ENCODE measurements around the gene HOXA3. TPM values are rescaled to one million over a fixed set of nuclear protein-coding genes. Genes with fewer than 3 reads are reported as not detected.

HOXA3 gene
- total RNA-seq, 1 experiment from 2014 or later, result 30.2 TPM

DNA sequence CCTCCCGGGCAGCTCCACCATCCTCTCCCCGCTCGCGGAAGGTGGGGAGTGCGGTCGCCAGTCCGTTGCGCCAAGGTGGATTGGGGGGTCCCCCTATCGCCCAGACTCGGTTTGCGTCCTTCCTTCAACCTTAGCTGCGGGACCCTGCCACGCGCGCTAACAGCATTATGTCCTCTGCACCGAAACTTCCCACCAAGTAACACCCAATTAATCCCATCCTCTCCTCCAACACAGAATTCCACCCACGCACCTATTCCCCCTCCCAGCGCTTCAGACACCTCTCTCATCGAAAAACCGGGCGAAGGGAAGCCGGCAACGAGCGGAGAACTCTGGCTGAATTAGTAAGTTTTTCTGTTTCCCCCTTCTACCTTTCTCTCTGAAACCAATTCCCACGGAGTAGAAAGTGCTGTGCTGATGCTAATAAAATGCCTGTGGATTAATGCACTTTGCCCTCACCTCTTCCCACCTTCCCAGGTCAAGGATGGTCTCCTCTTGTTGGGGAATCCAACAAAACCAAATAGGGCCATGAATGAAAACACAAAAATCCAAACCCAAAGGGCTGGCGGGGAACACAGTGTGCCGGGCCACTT is 947 bp downstream of the HOXA3 start:
- in situ Hi-C loops (cut with HindIII; ENCODE audit: low pct_unique_long_range_greater_than_20kb, low sequenced_read_pairs) (no loop called here), intact Hi-C loops (cut with micrococcal nuclease; ENCODE audit: unreplicated experiment) (no loop called here)
- Histone ChIP-seq H3K27me3 (ENCODE audit: control insufficient read depth, insufficient read depth, low read length) (no peaks in the 10 kb centered on the region), H3K4me3 (ENCODE audit: low read depth in 2 of 2, low read length in 2 of 2) (peak overlapping the region; percentile 57 to 83), H3K4me1 (ENCODE audit: control insufficient read depth, insufficient read depth, low read length) (peaks cover 20% of the 10 kb centered on the region), H3K36me3 (ENCODE audit: control insufficient read depth, insufficient read depth, low read length) (no peaks in the 10 kb centered on the region; the same call in 1 of the 2 replicates), H3K9me3 (ENCODE audit: control insufficient read depth, insufficient read depth, low read depth, low read length) (no peaks in the 10 kb centered on the region), H3K27ac (ENCODE audit: low read length) (peak overlapping the region; percentile 89)
- TF ChIP-seq POLR2AphosphoS5 (IDR thresholded peaks at IDR 0.05; ENCODE audit: low read depth, low read length) (no peak), TCF7L2 (IDR thresholded peaks at IDR 0.05; ENCODE audit: low read depth, low read length) (no peak), SIN3A (IDR thresholded peaks at IDR 0.05; ENCODE audit: borderline replicate concordance, insufficient read depth, low read depth, low read length) (no peak)
- TF ChIP-seq, protein P1, sequence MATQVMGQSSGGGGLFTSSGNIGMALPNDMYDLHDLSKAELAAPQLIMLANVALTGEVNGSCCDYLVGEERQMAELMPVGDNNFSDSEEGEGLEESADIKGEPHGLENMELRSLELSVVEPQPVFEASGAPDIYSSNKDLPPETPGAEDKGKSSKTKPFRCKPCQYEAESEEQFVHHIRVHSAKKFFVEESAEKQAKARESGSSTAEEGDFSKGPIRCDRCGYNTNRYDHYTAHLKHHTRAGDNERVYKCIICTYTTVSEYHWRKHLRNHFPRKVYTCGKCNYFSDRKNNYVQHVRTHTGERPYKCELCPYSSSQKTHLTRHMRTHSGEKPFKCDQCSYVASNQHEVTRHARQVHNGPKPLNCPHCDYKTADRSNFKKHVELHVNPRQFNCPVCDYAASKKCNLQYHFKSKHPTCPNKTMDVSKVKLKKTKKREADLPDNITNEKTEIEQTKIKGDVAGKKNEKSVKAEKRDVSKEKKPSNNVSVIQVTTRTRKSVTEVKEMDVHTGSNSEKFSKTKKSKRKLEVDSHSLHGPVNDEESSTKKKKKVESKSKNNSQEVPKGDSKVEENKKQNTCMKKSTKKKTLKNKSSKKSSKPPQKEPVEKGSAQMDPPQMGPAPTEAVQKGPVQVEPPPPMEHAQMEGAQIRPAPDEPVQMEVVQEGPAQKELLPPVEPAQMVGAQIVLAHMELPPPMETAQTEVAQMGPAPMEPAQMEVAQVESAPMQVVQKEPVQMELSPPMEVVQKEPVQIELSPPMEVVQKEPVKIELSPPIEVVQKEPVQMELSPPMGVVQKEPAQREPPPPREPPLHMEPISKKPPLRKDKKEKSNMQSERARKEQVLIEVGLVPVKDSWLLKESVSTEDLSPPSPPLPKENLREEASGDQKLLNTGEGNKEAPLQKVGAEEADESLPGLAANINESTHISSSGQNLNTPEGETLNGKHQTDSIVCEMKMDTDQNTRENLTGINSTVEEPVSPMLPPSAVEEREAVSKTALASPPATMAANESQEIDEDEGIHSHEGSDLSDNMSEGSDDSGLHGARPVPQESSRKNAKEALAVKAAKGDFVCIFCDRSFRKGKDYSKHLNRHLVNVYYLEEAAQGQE (IDR thresholded peaks at IDR 0.05; ENCODE audit: insufficient read depth in 1 of 2, low read depth in 2 of 2, low read length in 1 of 2), result no peak
- TF ChIP-seq, protein P2, sequence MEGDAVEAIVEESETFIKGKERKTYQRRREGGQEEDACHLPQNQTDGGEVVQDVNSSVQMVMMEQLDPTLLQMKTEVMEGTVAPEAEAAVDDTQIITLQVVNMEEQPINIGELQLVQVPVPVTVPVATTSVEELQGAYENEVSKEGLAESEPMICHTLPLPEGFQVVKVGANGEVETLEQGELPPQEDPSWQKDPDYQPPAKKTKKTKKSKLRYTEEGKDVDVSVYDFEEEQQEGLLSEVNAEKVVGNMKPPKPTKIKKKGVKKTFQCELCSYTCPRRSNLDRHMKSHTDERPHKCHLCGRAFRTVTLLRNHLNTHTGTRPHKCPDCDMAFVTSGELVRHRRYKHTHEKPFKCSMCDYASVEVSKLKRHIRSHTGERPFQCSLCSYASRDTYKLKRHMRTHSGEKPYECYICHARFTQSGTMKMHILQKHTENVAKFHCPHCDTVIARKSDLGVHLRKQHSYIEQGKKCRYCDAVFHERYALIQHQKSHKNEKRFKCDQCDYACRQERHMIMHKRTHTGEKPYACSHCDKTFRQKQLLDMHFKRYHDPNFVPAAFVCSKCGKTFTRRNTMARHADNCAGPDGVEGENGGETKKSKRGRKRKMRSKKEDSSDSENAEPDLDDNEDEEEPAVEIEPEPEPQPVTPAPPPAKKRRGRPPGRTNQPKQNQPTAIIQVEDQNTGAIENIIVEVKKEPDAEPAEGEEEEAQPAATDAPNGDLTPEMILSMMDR (IDR thresholded peaks at IDR 0.05), result no peak
- BruUV-seq (replicated peaks), result no TSS peak
- ChIA-PET CTCF (interaction anchor here (0.7 to 3.4 kb wide), 4 partner anchors 10 to 627 kb away, joined by 3 to 24 read pairs (median 4); no protein-coding TSS in a partner anchor), POLR2A (no interaction called here)
- ATAC-seq (no peak), DNase-seq (ENCODE audit: low read depth, low spot score) (no peak)

DNA sequence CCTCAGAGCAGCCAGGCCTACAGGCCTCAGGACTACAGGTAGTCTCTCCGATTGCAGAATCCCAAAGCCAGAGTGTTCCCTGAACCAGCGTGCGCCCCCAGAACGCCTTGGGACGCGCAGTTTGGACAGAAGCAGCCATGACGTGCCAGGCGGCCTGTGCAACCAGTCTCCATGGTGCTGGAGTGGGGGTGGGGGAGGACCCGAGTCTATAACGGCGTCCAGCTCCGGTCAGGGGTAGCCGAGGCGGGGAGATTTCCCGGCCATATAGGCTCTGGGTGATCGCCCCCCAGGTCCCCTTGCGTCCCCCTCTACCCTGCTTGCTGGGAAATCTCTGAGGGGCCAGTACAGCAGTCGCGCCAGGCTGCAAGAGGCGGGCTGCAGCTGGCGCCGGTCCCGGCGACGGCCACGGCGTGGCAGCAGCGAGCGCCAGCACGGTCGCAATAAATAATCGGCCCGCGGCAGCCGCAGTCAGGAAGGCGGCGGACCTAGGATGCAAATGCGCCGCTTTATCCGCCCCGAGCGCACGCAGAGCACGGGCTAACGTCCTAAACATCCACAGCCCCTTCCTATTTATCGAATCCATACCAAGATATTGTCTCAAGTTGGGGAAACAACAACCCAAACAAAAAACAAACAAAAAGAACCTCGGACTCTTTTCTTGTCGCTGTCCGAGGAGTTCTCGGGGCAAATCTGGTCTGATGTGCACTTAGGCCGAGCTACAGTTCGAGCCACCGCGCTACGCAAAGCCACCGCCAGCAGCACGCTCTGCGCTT is 1.6 kb downstream of the HOXA3 start:
- intact Hi-C loops (cut with micrococcal nuclease; ENCODE audit: unreplicated experiment) (no loop called here), in situ Hi-C loops (cut with HindIII; ENCODE audit: low pct_unique_long_range_greater_than_20kb, low sequenced_read_pairs) (no loop called here)
- TF ChIP-seq POLR2AphosphoS5 (IDR thresholded peaks at IDR 0.05; ENCODE audit: low read depth, low read length), result peak; percentile 63; the same call in 1 of the 2 replicates
- TF ChIP-seq, protein P2 (IDR thresholded peaks at IDR 0.05), result peak; percentile 99
- peak; percentile 42; the same call in 1 of the 2 replicates for TF ChIP-seq TCF7L2 (IDR thresholded peaks at IDR 0.05; ENCODE audit: low read depth, low read length)
- TF ChIP-seq SIN3A (IDR thresholded peaks at IDR 0.05; ENCODE audit: borderline replicate concordance, insufficient read depth, low read depth, low read length), result no peak
- TF ChIP-seq, protein P1 (IDR thresholded peaks at IDR 0.05; ENCODE audit: insufficient read depth in 1 of 2, low read depth in 2 of 2, low read length in 1 of 2), result peak; percentile 78 to 82
- Histone ChIP-seq H3K27ac (ENCODE audit: low read length) (peak overlapping the region; percentile 89), H3K4me1 (ENCODE audit: control insufficient read depth, insufficient read depth, low read length) (peaks cover 20% of the 10 kb centered on the region), H3K4me3 (ENCODE audit: low read depth in 2 of 2, low read length in 2 of 2) (peak overlapping the region; percentile 57 to 83), H3K27me3 (ENCODE audit: control insufficient read depth, insufficient read depth, low read length) (no peaks in the 10 kb centered on the region), H3K9me3 (ENCODE audit: control insufficient read depth, insufficient read depth, low read depth, low read length) (no peaks in the 10 kb centered on the region), H3K36me3 (ENCODE audit: control insufficient read depth, insufficient read depth, low read length) (no peaks in the 10 kb centered on the region; the same call in 1 of the 2 replicates)
- ChIA-PET POLR2A (no interaction called here), CTCF (interaction anchor here (0.7 to 3.4 kb wide), 5 partner anchors 10 to 626 kb away, joined by 3 to 24 read pairs (median 4); no protein-coding TSS in a partner anchor)
- no TSS peak for BruUV-seq (replicated peaks)
- peak; percentile 50 for DNase-seq (ENCODE audit: low read depth, low spot score)
- ATAC-seq, result peak; percentile 92
